SU-DHL-6 (cell line): ENCODE data around the gene CTTNBP2NL.

ENCODE experiments used
- CTCF ChIP-seq: fragments of 200-600 bp; sonication (generic); IDR thresholded peaks from one replicate; pipeline ENCODE4 v1.5.1; 2017; ENCODE audit warnings: antibody characterized with exemption, mild to moderate bottlenecking, low read length, moderate library complexity; ENCODE audit not compliant: insufficient read depth, poor library complexity, severe bottlenecking
- EZH2phosphoT487 ChIP-seq: fragments of 200-600 bp; sonication (generic), shearing (Covaris generic); conservative IDR thresholded peaks from 2 replicates; pipeline ENCODE4 v1.6.1; 2018; ENCODE audit warnings: mild to moderate bottlenecking, antibody characterized with exemption, low read length, moderate library complexity, mixed read lengths

GRCh38 chr1:112501810-112502641, 106.0 kb downstream of the CTTNBP2NL start:
- TF ChIP-seq CTCF (no peak), EZH2phosphoT487 (no peak)
